Loucy (cell line): ENCODE data around the gene CNDP1.

Experiments
- H2AFZ ChIP-seq: fragments of 200-600 bp; sonication (generic); 2 replicates; pipeline ENCODE4 v1.6.0; 2016; ENCODE audit warnings: antibody characterized with exemption, mild to moderate bottlenecking, low read length, moderate library complexity
- H3F3A ChIP-seq: fragments of 200-600 bp; 2 replicates; pipeline ENCODE4 v1.6.0; 2016; ENCODE audit warnings: antibody characterized with exemption, low read depth, mild to moderate bottlenecking
- H3K27me3 ChIP-seq: fragments of 200-600 bp; sonication (generic); 2 replicates; pipeline ENCODE4 v1.6.1; 2014; ENCODE audit warnings: low read length, mild to moderate bottlenecking; ENCODE audit not compliant: insufficient read depth, poor library complexity, severe bottlenecking
- H3K36me3 ChIP-seq: fragments of 200-600 bp; sonication (generic); 2 replicates; pipeline ENCODE4 v1.6.1; 2016; ENCODE audit warnings: low read length; ENCODE audit not compliant: insufficient read depth
- H3K4me1 ChIP-seq: fragments of 200-600 bp; sonication (generic); 2 replicates; pipeline ENCODE4 v1.5.1; 2014; ENCODE audit warnings: low read length, mild to moderate bottlenecking; ENCODE audit not compliant: insufficient read depth, poor library complexity, severe bottlenecking
- H3K4me2 ChIP-seq: fragments of 200-600 bp; sonication (generic); 2 replicates; pipeline ENCODE4 v1.6.0; 2014; ENCODE audit warnings: antibody characterized with exemption, low read length, low read depth, mild to moderate bottlenecking; ENCODE audit not compliant: poor library complexity, severe bottlenecking
- H3K4me3 ChIP-seq: fragments of 200-600 bp; sonication (generic); 2 replicates; pipeline ENCODE4 v1.5.1; 2014; ENCODE audit warnings: low read length, mild to moderate bottlenecking, mixed read lengths; ENCODE audit not compliant: poor library complexity, severe bottlenecking
- H3K79me2 ChIP-seq: fragments of 200-600 bp; sonication (generic); 2 replicates; pipeline ENCODE4 v1.6.1; 2014; ENCODE audit warnings: low read length; ENCODE audit not compliant: insufficient read depth
- H3K9ac ChIP-seq: fragments of 200-600 bp; sonication (generic); 2 replicates; pipeline ENCODE4 v1.6.0; 2014; ENCODE audit warnings: mild to moderate bottlenecking, low read depth, low read length, moderate library complexity; ENCODE audit not compliant: poor library complexity, severe bottlenecking
- H3K9me2 ChIP-seq: fragments of 200-600 bp; sonication (generic); replicated peaks from 2 replicates; pipeline ENCODE4 v1.6.1; 2016; ENCODE audit warnings: low read depth, low read length, mixed read lengths
- H3K9me3 ChIP-seq: fragments of 200-600 bp; sonication (generic); 2 replicates; pipeline ENCODE4 v1.6.1; 2014; ENCODE audit warnings: mild to moderate bottlenecking, antibody characterized with exemption, low read length, low read depth; ENCODE audit not compliant: insufficient read depth
- H4K20me1 ChIP-seq: fragments of 200-600 bp; sonication (generic); 2 replicates; pipeline ENCODE4 v1.6.0; 2014; ENCODE audit warnings: antibody characterized with exemption, low read length, mild to moderate bottlenecking; ENCODE audit not compliant: insufficient read depth, poor library complexity, severe bottlenecking
- CTCF ChIP-seq: fragments of 200-600 bp; sonication (generic); conservative IDR thresholded peaks from 2 replicates; pipeline ENCODE4 v1.5.1; 2014; ENCODE audit warnings: mild to moderate bottlenecking, antibody characterized with exemption, low read length
- EZH2phosphoT487 ChIP-seq: fragments of 200-600 bp; IDR thresholded peaks from 2 replicates; pipeline ENCODE4 v1.6.1; 2018; ENCODE audit warnings: antibody characterized with exemption, mild to moderate bottlenecking, moderate library complexity, borderline replicate concordance

The CNDP1 gene

GRCh38 chr18:74610051-74610615 lies 75.8 kb downstream of the CNDP1 start:
- H2AFZ ChIP-seq, result no peak overlapping the region
- peaks cover 19% of the 10 kb centered on the region; the same call in 1 of the 2 replicates for H3K79me2 ChIP-seq
- H3K9ac ChIP-seq, result no peak overlapping the region
- TF ChIP-seq CTCF (no peak), EZH2phosphoT487 (no peak)
- no peaks in the 10 kb centered on the region for H3K4me1 ChIP-seq
- no peaks in the 10 kb centered on the region for H3K27me3 ChIP-seq
- no peaks in the 10 kb centered on the region for H3K36me3 ChIP-seq
- no peaks in the 10 kb centered on the region for H3F3A ChIP-seq
- no peaks in the 10 kb centered on the region for H3K9me2 ChIP-seq
- no peak overlapping the region for H3K4me2 ChIP-seq
- no peaks in the 10 kb centered on the region for H3K9me3 ChIP-seq
- H4K20me1 ChIP-seq, result no peaks in the 10 kb centered on the region
- no peak overlapping the region for H3K4me3 ChIP-seq

- Histone ChIP-seq H3K9ac (no peak overlapping the region), H3F3A (no peaks in the 10 kb centered on the region), H3K36me3 (no peaks in the 10 kb centered on the region), H4K20me1 (no peaks in the 10 kb centered on the region), H3K4me3 (no peak overlapping the region), H3K4me1 (no peaks in the 10 kb centered on the region), H2AFZ (no peak overlapping the region), H3K9me3 (no peaks in the 10 kb centered on the region), H3K79me2 (peaks cover 16% of the 10 kb centered on the region; the same call in 1 of the 2 replicates), H3K4me2 (no peak overlapping the region), H3K27me3 (no peaks in the 10 kb centered on the region), H3K9me2 (no peaks in the 10 kb centered on the region)
- no peak for TF ChIP-seq EZH2phosphoT487
- TF ChIP-seq CTCF, result no peak
Measured at GRCh38 chr18:74610860-74611259, 76.6 kb downstream of the CNDP1 start.

- Histone ChIP-seq H3F3A (no peaks in the 10 kb centered on the region), H3K79me2 (peaks cover 15% of the 10 kb centered on the region; the same call in 1 of the 2 replicates), H3K4me2 (no peak overlapping the region), H3K9me3 (no peaks in the 10 kb centered on the region), H3K36me3 (no peaks in the 10 kb centered on the region), H3K27me3 (no peaks in the 10 kb centered on the region), H3K9me2 (no peaks in the 10 kb centered on the region), H3K9ac (no peak overlapping the region), H2AFZ (no peak overlapping the region), H4K20me1 (no peaks in the 10 kb centered on the region), H3K4me3 (no peak overlapping the region), H3K4me1 (no peaks in the 10 kb centered on the region)
- no peak for TF ChIP-seq EZH2phosphoT487
- no peak for TF ChIP-seq CTCF
Measured at GRCh38 chr18:74611765-74612164, 77.5 kb downstream of the CNDP1 start.
